HEK293 (cell line): ENCODE results near the gene TRAF3IP1.

Experiments
- CTCF ChIA-PET: fragments of 350-600 bp; formaldehyde crosslinking; extraction: SDS; loops from one replicate; lab custom pipeline; 2021; ENCODE audit warnings: antibody characterized with exemption; lab: Yijun Ruan, JAX
- POLR2A ChIA-PET: fragments of 300-600 bp; formaldehyde crosslinking; extraction: SDS; loops from one replicate; lab custom pipeline; 2020; ENCODE audit warnings: antibody characterized with exemption, inconsistent platforms; lab: Yijun Ruan, JAX
- H3K27ac ChIP-seq: fragments of 200-500 bp; sonication (Bioruptor generic); 2 replicates; pipeline ENCODE4 v1.5.1; 2014; ENCODE audit warnings: low read depth, low read length, control low read depth, inconsistent platforms; ENCODE audit errors: extremely low read depth
- H3K36me3 ChIP-seq, 2 experiments: fragments of 200-500 bp in 1 of 2; sonication (Bioruptor generic) in 1 of 2; 1 replicate in 1 of 2; 2 replicates in 1 of 2; pipeline ENCODE4 v1.5.1; 2014 to 2017; ENCODE audit warnings: inconsistent platforms in 2 of 2, low read length in 2 of 2; ENCODE audit not compliant: control insufficient read depth in 2 of 2, insufficient read depth in 1 of 2
- H3K4me1 ChIP-seq: fragments of 200-500 bp; sonication (Bioruptor generic); 2 replicates; pipeline ENCODE4 v1.5.1; 2014; ENCODE audit warnings: mild to moderate bottlenecking, low read length, inconsistent platforms; ENCODE audit not compliant: control insufficient read depth, insufficient read depth
- H3K4me3 ChIP-seq: 2 replicates; pipeline ENCODE4 v1.5.1; 2011; ENCODE audit warnings: low read depth, mild to moderate bottlenecking, control low read depth, low read length, moderate library complexity
- H3K9me3 ChIP-seq: fragments of 200-500 bp; sonication (Bioruptor generic); 2 replicates; pipeline ENCODE4 v1.5.1; 2014; ENCODE audit warnings: low read depth, low read length, inconsistent platforms; ENCODE audit not compliant: control insufficient read depth, insufficient read depth
- EGR2 ChIP-seq: fragments of 450-650 bp; formaldehyde crosslinking; IDR thresholded peaks from 2 replicates; pipeline ENCODE4 v1.5.1; 2016; ENCODE audit warnings: low read depth, missing biosample characterization, missing genetic modification characterization
- HOXD13 ChIP-seq: sonication (generic); formaldehyde crosslinking; IDR thresholded peaks from 2 replicates; pipeline ENCODE4 v1.8.0; 2022; ENCODE audit warnings: missing genetic modification reagents, borderline replicate concordance
- KLF10 ChIP-seq: fragments of 450-650 bp; IDR thresholded peaks from 2 replicates; pipeline ENCODE4 v1.5.1; 2018; ENCODE audit warnings: missing biosample characterization, mild to moderate bottlenecking, missing genetic modification characterization
- KLF8 ChIP-seq: fragments of 450-650 bp; formaldehyde crosslinking; IDR thresholded peaks from 2 replicates; pipeline ENCODE4 v1.5.1; 2016; ENCODE audit warnings: missing biosample characterization, missing genetic modification characterization
- SCRT1 ChIP-seq: fragments of 450-650 bp; formaldehyde crosslinking; IDR thresholded peaks from 2 replicates; pipeline ENCODE4 v1.5.1; 2016; ENCODE audit warnings: missing biosample characterization, missing genetic modification characterization, borderline replicate concordance
- YY2 ChIP-seq: fragments of 450-650 bp; formaldehyde crosslinking; IDR thresholded peaks from 2 replicates; pipeline ENCODE4 v1.5.1; 2016; ENCODE audit warnings: missing biosample characterization, missing genetic modification characterization
- ZBTB20 ChIP-seq: fragments of 450-650 bp; formaldehyde crosslinking; IDR thresholded peaks from 2 replicates; pipeline ENCODE4 v1.5.1; 2016; ENCODE audit warnings: missing biosample characterization, missing genetic modification characterization
- ZBTB48 ChIP-seq: fragments of 450-650 bp; formaldehyde crosslinking; IDR thresholded peaks from 2 replicates; pipeline ENCODE4 v1.5.1; 2016; ENCODE audit warnings: missing biosample characterization, missing genetic modification characterization
- ZNF140 ChIP-seq: fragments of 450-650 bp; formaldehyde crosslinking; IDR thresholded peaks from 2 replicates; pipeline ENCODE4 v1.5.1; 2016; ENCODE audit warnings: missing biosample characterization, missing genetic modification characterization
- ZNF248 ChIP-seq: fragments of 450-650 bp; formaldehyde crosslinking; IDR thresholded peaks from 2 replicates; pipeline ENCODE4 v1.5.1; 2017; ENCODE audit warnings: missing biosample characterization, missing genetic modification characterization
- ZNF335 ChIP-seq: fragments of 450-650 bp; formaldehyde crosslinking; conservative IDR thresholded peaks from 2 replicates; pipeline ENCODE4 v1.5.1; 2016; ENCODE audit warnings: missing biosample characterization, missing genetic modification characterization
- ZNF354C ChIP-seq: fragments of 450-650 bp; formaldehyde crosslinking; IDR thresholded peaks from 2 replicates; pipeline ENCODE4 v1.5.1; 2016; ENCODE audit warnings: missing biosample characterization, missing genetic modification characterization, low read depth, borderline replicate concordance
- ZNF621 ChIP-seq: fragments of 450-650 bp; formaldehyde crosslinking; IDR thresholded peaks from 2 replicates; pipeline ENCODE4 v1.5.1; 2017; ENCODE audit warnings: missing biosample characterization, missing genetic modification characterization
- ZNF624 ChIP-seq: fragments of 450-650 bp; formaldehyde crosslinking; IDR thresholded peaks from 2 replicates; pipeline ENCODE4 v1.5.1; 2017; ENCODE audit warnings: missing biosample characterization, missing genetic modification characterization
- ZNF777 ChIP-seq: fragments of 450-650 bp; formaldehyde crosslinking; IDR thresholded peaks from 2 replicates; pipeline ENCODE4 v1.5.1; 2017; ENCODE audit warnings: missing biosample characterization, missing genetic modification characterization, borderline replicate concordance
- ZNF843 ChIP-seq: fragments of 450-650 bp; formaldehyde crosslinking; IDR thresholded peaks from 2 replicates; pipeline ENCODE4 v1.5.1; 2016; ENCODE audit warnings: missing biosample characterization, missing genetic modification characterization
- TF ChIP-seq, protein P1 (sequence below): fragments of 450-650 bp; formaldehyde crosslinking; IDR thresholded peaks from 2 replicates; pipeline ENCODE4 v1.5.1; 2016; ENCODE audit warnings: missing biosample characterization, missing genetic modification characterization
- TF ChIP-seq, protein P2 (sequence below): fragments of 450-650 bp; formaldehyde crosslinking; IDR thresholded peaks from 2 replicates; pipeline ENCODE4 v1.5.1; 2017; ENCODE audit warnings: missing biosample characterization, missing genetic modification characterization
- TF ChIP-seq, protein P3 (sequence below): fragments of 450-650 bp; formaldehyde crosslinking; IDR thresholded peaks from 2 replicates; pipeline ENCODE4 v1.5.1; 2016; ENCODE audit warnings: missing biosample characterization, missing genetic modification characterization
- TF ChIP-seq, protein P4 (sequence below): fragments of 450-650 bp; formaldehyde crosslinking; IDR thresholded peaks from 2 replicates; pipeline ENCODE4 v1.5.1; 2016; ENCODE audit warnings: missing biosample characterization, missing genetic modification characterization, borderline replicate concordance

Gene TRAF3IP1

DNA sequence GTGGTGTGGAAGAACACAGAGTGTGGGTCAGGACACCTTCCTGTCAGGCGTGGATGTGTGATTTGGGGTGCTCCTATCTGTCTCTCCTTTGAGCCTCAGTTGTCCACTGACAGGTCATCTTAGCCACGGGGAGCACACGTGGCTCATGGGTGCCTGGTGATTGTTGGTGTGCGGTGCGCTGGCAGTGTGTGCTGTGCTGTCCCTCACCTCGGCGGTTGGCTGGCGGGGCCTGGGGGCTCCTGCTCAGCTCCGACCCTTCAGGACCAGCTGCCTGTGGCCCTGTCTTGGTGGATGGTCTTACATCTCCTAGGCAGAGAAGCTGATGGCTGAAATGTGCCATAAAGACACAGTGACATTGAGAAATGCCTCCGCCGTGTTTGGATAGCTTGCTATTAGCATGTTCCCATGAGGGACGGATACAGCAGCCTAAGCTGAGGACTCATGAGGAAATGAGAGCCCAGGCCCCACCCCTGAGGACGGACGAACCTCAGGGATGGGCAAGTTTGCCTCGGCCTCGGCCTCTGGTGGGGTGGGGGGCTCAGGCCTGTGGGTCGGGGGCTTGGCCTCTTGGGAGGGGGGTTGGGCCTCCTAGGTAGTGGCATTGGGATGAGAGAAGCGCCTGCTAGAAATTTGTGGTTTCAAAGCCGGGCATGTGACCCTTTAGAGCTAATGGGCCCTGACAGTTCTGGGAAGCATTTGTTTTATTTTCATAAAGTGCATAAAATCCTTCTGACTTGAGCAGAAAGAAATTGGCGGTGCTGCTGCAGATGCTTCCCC lies 86.1 kb downstream of the TRAF3IP1 start:
- H3K27ac ChIP-seq = no peak overlapping the region
- CTCF ChIA-PET = no interaction called here
- H3K36me3 ChIP-seq = peaks cover 0 to 15% of the 10 kb centered on the region in 2 experiments; a peak in 1 of 3 replicates
- no peaks in the 10 kb centered on the region for H3K4me1 ChIP-seq
- no peak overlapping the region for H3K4me3 ChIP-seq
- no peaks in the 10 kb centered on the region for H3K9me3 ChIP-seq
- TF ChIP-seq KLF10 (tag by site-specific recombination) = no peak
- TF ChIP-seq, protein P1, sequence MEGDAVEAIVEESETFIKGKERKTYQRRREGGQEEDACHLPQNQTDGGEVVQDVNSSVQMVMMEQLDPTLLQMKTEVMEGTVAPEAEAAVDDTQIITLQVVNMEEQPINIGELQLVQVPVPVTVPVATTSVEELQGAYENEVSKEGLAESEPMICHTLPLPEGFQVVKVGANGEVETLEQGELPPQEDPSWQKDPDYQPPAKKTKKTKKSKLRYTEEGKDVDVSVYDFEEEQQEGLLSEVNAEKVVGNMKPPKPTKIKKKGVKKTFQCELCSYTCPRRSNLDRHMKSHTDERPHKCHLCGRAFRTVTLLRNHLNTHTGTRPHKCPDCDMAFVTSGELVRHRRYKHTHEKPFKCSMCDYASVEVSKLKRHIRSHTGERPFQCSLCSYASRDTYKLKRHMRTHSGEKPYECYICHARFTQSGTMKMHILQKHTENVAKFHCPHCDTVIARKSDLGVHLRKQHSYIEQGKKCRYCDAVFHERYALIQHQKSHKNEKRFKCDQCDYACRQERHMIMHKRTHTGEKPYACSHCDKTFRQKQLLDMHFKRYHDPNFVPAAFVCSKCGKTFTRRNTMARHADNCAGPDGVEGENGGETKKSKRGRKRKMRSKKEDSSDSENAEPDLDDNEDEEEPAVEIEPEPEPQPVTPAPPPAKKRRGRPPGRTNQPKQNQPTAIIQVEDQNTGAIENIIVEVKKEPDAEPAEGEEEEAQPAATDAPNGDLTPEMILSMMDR (tag by site-specific recombination) = no peak
- TF ChIP-seq, protein P2, sequence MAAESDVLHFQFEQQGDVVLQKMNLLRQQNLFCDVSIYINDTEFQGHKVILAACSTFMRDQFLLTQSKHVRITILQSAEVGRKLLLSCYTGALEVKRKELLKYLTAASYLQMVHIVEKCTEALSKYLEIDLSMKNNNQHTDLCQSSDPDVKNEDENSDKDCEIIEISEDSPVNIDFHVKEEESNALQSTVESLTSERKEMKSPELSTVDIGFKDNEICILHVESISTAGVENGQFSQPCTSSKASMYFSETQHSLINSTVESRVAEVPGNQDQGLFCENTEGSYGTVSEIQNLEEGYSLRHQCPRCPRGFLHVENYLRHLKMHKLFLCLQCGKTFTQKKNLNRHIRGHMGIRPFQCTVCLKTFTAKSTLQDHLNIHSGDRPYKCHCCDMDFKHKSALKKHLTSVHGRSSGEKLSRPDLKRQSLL (tag by site-specific recombination) = no peak
- no peak for TF ChIP-seq ZNF140 (tag by site-specific recombination)
- TF ChIP-seq SCRT1 (tag by site-specific recombination) = no peak
- no peak for TF ChIP-seq HOXD13 (CRISPR knock-in tag)
- TF ChIP-seq ZBTB48 (tag by site-specific recombination) = no peak
- TF ChIP-seq, protein P3, sequence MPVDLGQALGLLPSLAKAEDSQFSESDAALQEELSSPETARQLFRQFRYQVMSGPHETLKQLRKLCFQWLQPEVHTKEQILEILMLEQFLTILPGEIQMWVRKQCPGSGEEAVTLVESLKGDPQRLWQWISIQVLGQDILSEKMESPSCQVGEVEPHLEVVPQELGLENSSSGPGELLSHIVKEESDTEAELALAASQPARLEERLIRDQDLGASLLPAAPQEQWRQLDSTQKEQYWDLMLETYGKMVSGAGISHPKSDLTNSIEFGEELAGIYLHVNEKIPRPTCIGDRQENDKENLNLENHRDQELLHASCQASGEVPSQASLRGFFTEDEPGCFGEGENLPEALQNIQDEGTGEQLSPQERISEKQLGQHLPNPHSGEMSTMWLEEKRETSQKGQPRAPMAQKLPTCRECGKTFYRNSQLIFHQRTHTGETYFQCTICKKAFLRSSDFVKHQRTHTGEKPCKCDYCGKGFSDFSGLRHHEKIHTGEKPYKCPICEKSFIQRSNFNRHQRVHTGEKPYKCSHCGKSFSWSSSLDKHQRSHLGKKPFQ (tag by site-specific recombination) = no peak
- TF ChIP-seq EGR2 = no peak
- TF ChIP-seq ZNF354C (tag by site-specific recombination) = no peak
- TF ChIP-seq ZNF248 (tag by site-specific recombination) = no peak
- no peak for TF ChIP-seq ZNF335
- TF ChIP-seq ZBTB20 (tag by site-specific recombination) = no peak
- TF ChIP-seq YY2 (tag by site-specific recombination) = no peak
- TF ChIP-seq ZNF621 (tag by site-specific recombination) = no peak
- TF ChIP-seq ZNF777 (tag by site-specific recombination) = no peak
- no peak for TF ChIP-seq ZNF843
- TF ChIP-seq KLF8 (tag by site-specific recombination) = no peak
- no peak for TF ChIP-seq ZNF624
- TF ChIP-seq, protein P4, sequence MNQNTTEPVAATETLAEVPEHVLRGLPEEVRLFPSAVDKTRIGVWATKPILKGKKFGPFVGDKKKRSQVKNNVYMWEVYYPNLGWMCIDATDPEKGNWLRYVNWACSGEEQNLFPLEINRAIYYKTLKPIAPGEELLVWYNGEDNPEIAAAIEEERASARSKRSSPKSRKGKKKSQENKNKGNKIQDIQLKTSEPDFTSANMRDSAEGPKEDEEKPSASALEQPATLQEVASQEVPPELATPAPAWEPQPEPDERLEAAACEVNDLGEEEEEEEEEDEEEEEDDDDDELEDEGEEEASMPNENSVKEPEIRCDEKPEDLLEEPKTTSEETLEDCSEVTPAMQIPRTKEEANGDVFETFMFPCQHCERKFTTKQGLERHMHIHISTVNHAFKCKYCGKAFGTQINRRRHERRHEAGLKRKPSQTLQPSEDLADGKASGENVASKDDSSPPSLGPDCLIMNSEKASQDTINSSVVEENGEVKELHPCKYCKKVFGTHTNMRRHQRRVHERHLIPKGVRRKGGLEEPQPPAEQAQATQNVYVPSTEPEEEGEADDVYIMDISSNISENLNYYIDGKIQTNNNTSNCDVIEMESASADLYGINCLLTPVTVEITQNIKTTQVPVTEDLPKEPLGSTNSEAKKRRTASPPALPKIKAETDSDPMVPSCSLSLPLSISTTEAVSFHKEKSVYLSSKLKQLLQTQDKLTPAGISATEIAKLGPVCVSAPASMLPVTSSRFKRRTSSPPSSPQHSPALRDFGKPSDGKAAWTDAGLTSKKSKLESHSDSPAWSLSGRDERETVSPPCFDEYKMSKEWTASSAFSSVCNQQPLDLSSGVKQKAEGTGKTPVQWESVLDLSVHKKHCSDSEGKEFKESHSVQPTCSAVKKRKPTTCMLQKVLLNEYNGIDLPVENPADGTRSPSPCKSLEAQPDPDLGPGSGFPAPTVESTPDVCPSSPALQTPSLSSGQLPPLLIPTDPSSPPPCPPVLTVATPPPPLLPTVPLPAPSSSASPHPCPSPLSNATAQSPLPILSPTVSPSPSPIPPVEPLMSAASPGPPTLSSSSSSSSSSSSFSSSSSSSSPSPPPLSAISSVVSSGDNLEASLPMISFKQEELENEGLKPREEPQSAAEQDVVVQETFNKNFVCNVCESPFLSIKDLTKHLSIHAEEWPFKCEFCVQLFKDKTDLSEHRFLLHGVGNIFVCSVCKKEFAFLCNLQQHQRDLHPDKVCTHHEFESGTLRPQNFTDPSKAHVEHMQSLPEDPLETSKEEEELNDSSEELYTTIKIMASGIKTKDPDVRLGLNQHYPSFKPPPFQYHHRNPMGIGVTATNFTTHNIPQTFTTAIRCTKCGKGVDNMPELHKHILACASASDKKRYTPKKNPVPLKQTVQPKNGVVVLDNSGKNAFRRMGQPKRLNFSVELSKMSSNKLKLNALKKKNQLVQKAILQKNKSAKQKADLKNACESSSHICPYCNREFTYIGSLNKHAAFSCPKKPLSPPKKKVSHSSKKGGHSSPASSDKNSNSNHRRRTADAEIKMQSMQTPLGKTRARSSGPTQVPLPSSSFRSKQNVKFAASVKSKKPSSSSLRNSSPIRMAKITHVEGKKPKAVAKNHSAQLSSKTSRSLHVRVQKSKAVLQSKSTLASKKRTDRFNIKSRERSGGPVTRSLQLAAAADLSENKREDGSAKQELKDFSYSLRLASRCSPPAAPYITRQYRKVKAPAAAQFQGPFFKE = no peak
- TF ChIP-seq, all 188 proteins: peak for 0
- POLR2A ChIA-PET = no interaction called here
